CD8-positive, alpha-beta memory T cell (primary cell): Measurements from ENCODE around the gene ID1. TPM values are rescaled to one million over a fixed set of nuclear protein-coding genes. Genes with fewer than 3 reads are reported as not detected.
"Not testable (repeated sequence)": the region's sequence is repeated elsewhere in the genome, so short reads cannot be mapped to it uniquely, and the experiment has no call there.

Experiments used
- CTCF ChIA-PET: fragments of 350-600 bp; sonication (Branson Sonifier 250); formaldehyde crosslinking; loops from one replicate; lab custom pipeline; 2021; ENCODE audit warnings: antibody characterized with exemption; lab: Charles Lee
- POLR2A ChIA-PET: fragments of 350-600 bp; sonication (Branson Sonifier 250); formaldehyde crosslinking; loops from one replicate; lab custom pipeline; 2021; ENCODE audit warnings: antibody characterized with exemption; lab: Charles Lee
- DNase-seq, 5 donors: peaks; one replicate each; pipeline versions ENCODE4 v3.0.0 to v3.0.0-alpha.2; 2020 to 2022; ENCODE audit warnings: mixed read lengths in 1 of 5
- H3K27ac ChIP-seq: one replicate; pipeline ENCODE4 v1.7.0; 2013; ENCODE audit warnings: low read depth, mild to moderate bottlenecking, low read length, moderate library complexity
- H3K27me3 ChIP-seq: 2 replicates; pipeline ENCODE4 v1.7.0; 2013; ENCODE audit warnings: low read length, mild to moderate bottlenecking; ENCODE audit not compliant: insufficient read depth, poor library complexity, severe bottlenecking
- H3K36me3 ChIP-seq: 2 replicates; pipeline ENCODE4 v1.7.0; 2013; ENCODE audit warnings: mild to moderate bottlenecking, low read length, moderate library complexity; ENCODE audit not compliant: insufficient read depth
- H3K4me1 ChIP-seq: 2 replicates; pipeline ENCODE4 v1.7.0; 2013; ENCODE audit warnings: mild to moderate bottlenecking, low read length, moderate library complexity; ENCODE audit not compliant: insufficient read depth
- H3K4me3 ChIP-seq: 2 replicates; pipeline ENCODE4 v1.7.0; 2013; ENCODE audit warnings: mild to moderate bottlenecking, low read length
- H3K9me3 ChIP-seq: 2 replicates; pipeline ENCODE4 v1.7.0; 2013; ENCODE audit warnings: mild to moderate bottlenecking, low read length
- H3K27ac Mint-ChIP-seq, 8 donors: one replicate each; pipeline ENCODE4 v1.8.0; 2020 to 2021; ENCODE audit warnings: mixed read lengths in 8 of 8, mild to moderate bottlenecking in 6 of 8, inconsistent platforms in 3 of 8, moderate library complexity in 3 of 8
- H3K27me3 Mint-ChIP-seq, 2 donors: one replicate each; pipeline ENCODE4 v1.8.0; 2020 to 2021; ENCODE audit warnings: mixed read lengths in 2 of 2, mild to moderate bottlenecking in 1 of 2, moderate library complexity in 1 of 2
- H3K36me3 Mint-ChIP-seq, 3 donors: one replicate each; pipeline ENCODE4 v1.8.0; 2020 to 2021; ENCODE audit warnings: mixed read lengths in 3 of 3, inconsistent platforms in 1 of 3, mild to moderate bottlenecking in 1 of 3
- H3K4me1 Mint-ChIP-seq, 3 donors: one replicate each; pipeline ENCODE4 v1.8.0; 2020 to 2021; ENCODE audit warnings: mixed read lengths in 3 of 3, inconsistent platforms in 1 of 3, mild to moderate bottlenecking in 1 of 3
- H3K4me3 Mint-ChIP-seq, 7 donors: one replicate each; pipeline ENCODE4 v1.8.0; 2020 to 2021; ENCODE audit warnings: mixed read lengths in 7 of 7, mild to moderate bottlenecking in 6 of 7, moderate library complexity in 4 of 7, inconsistent platforms in 2 of 7
- H3K9me3 Mint-ChIP-seq, 5 donors: one replicate each; pipeline ENCODE4 v1.8.0; 2020 to 2022; ENCODE audit warnings: mixed read lengths in 5 of 5, mild to moderate bottlenecking in 3 of 5, moderate library complexity in 2 of 5, inconsistent platforms in 1 of 5
- polyA plus RNA-seq: library from polyadenylated mRNA; unstranded; fragments of 300-500 nt; fragmentation: Illumina TruSeq; gene quantifications from one replicate; pipeline ENCODE4 v1.2.3, GENCODE V29; 2021
- total RNA-seq, 2 experiments: library from RNA; stranded (reverse); gene quantifications; one replicate each; pipeline ENCODE4 v1.2.3, GENCODE V29; 2021

ID1 gene
- total and polyA plus RNA-seq, 3 experiments from 2014 or later: 0.55 to 2.2 (median 0.72) TPM

DNA sequence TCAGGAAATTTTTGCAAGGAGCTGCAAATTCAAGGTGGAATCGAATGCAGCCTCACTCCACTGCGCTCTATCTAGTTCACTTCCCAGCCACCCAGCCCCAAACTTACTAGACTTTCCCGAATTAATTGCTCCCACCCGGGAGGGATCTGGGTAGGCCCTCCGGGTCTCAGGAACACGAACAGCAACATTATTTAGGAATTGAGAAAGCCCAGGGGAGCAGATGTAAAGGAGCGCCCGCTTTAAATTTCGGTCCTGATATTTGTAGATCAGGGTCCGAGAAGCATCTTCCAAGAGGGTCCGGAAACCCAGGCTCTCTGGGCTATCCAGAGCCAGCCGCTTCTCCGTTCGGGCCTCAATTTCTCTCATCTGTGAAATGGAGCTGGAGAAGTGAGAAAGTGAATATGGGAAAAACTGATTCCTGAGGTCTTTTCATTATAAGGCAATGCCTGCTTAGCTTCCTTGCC lies 490 bp upstream of the ID1 start:
- ChIA-PET CTCF (interaction anchor here (1.0 to 23.1 kb wide), 3 partner anchors 8 to 119 kb away, joined by 3 to 887 read pairs (median 47); no protein-coding TSS in a partner anchor), POLR2A (interaction anchor here (1.2 to 2.2 kb wide), 3 partner anchors 8 to 32 kb away, joined by 3 to 15 read pairs (median 3); no protein-coding TSS in a partner anchor)
- no peaks in the 10 kb centered on the region for H3K9me3 ChIP-seq
- H3K27ac Mint-ChIP-seq: peak overlapping the region in 7 of 8 donors; percentile 78 to 95 (median 89)
- peak overlapping the region; percentile 85 to 98 (median 90) for H3K4me3 Mint-ChIP-seq
- H3K27ac ChIP-seq: peak overlapping the region; percentile 71
- peak overlapping the region; percentile 82 for H3K4me3 ChIP-seq
- H3K27me3 ChIP-seq: peaks cover 20% of the 10 kb centered on the region
- DNase-seq: no peak
- no peaks in the 10 kb centered on the region for H3K36me3 ChIP-seq
- H3K9me3 Mint-ChIP-seq: no peaks in the 10 kb centered on the region
- peaks cover 29 to 48% of the 10 kb centered on the region in 2 donors for H3K27me3 Mint-ChIP-seq
- H3K36me3 Mint-ChIP-seq: peaks cover 0 to 3% (median 0%) of the 10 kb centered on the region in 3 donors
- peaks cover 26 to 37% (median 28%) of the 10 kb centered on the region in 3 donors for H3K4me1 Mint-ChIP-seq
- H3K4me1 ChIP-seq: peaks cover 16% of the 10 kb centered on the region

DNA sequence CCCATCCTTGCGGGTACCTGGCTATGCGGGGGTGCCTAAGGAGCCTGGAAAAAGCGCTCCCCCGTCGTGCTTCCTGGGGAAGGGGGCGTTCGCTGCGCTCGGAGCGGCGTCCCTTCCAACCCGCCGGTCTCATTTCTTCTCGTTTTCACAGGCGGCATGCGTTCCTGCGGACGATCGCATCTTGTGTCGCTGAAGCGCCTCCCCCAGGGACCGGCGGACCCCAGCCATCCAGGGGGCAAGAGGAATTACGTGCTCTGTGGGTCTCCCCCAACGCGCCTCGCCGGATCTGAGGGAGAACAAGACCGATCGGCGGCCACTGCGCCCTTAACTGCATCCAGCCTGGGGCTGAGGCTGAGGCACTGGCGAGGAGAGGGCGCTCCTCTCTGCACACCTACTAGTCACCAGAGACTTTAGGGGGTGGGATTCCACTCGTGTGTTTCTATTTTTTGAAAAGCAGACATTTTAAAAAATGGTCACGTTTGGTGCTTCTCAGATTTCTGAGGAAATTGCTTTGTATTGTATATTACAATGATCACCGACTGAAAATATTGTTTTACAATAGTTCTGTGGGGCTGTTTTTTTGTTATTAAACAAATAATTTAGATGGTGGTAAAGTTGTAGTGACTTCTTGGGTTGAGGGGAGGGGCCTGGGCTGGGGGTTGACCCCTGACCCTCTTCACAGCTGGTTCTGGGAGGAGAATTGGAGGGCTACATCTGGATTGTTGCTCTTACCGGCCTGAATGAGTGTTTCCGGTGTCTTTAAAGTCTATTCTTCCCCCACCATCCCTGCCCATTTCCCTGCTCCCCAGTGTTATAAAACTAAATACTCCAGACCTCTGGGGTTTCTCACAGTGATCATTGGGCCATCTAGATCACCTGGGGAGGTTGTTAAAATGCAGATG lies 1.1 kb downstream of the ID1 start:
- Histone ChIP-seq H3K9me3 (no peaks in the 10 kb centered on the region), H3K4me3 (peak overlapping the region; percentile 82), H3K27ac (peak overlapping the region; percentile 73), H3K27me3 (peaks cover 20% of the 10 kb centered on the region), H3K4me1 (peaks cover 16% of the 10 kb centered on the region), H3K36me3 (no peaks in the 10 kb centered on the region)
- Mint-ChIP-seq H3K27me3 (peaks cover 25 to 48% of the 10 kb centered on the region in 2 donors), H3K4me1 (peaks cover 26 to 37% (median 28%) of the 10 kb centered on the region in 3 donors), H3K27ac (peak overlapping the region in 3 of 8 donors; percentile 12 to 78 (median 63)), H3K36me3 (peaks cover 0 to 3% (median 0%) of the 10 kb centered on the region in 3 donors), H3K4me3 (peak overlapping the region; percentile 85 to 98 (median 90)), H3K9me3 (no peaks in the 10 kb centered on the region)
- ChIA-PET CTCF (interaction anchor here (23.1 kb wide), 1 partner anchor 40 kb away, joined by 887 read pairs; no protein-coding TSS in a partner anchor), POLR2A (interaction anchor here (0.6 to 2.2 kb wide), 4 partner anchors 30 to 41 kb away, joined by 3 to 15 read pairs (median 5); no protein-coding TSS in a partner anchor)
- DNase-seq: peak in 1 of 5 donors; percentile 11

DNA sequence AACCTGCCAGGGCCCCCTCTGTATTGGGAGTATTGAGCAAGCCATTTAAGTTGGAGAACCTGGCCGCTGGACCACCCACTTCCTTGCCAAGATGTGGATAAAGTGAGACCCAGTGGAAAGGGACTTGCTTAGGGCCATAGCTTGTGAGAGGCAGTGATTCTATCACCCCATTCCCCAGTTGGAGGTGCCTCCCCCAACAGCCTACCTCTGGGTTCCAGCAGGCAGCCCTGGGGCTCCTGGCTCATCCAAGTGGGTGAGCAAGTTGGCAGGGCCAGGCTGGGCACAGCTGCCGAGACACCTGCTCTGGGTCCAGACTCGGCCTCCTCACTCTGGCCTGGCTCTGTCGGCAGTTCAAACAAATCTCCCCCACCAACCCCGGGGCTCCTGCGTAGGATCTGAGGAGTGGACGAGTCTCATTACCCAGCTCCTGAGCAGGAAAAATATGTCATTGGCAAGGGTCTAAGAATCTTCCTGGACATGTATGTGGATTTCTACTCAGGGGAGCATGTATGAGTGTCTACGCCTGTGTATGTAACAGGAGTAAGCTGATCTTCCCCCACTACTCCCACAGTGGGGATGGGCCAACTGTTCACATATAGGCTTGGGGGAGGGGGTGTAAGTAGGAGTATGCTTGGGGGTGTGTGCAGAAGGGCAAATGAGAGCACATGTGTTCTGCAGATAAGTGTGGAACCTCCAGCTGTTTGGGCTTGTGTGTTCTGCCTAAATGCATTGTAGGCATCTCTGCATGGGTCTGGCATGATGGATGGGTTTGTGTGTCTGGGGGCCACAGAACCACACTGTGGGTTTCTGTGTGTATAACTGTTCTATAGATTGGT lies 1.9 kb downstream of the ID1 start:
- DNase-seq: no peak
- POLR2A ChIA-PET: interaction anchor here (1.0 kb wide), 1 partner anchor 34 kb away, joined by 4 read pairs; no protein-coding TSS in a partner anchor
- H3K4me1 ChIP-seq: peaks cover 16% of the 10 kb centered on the region
- peak overlapping the region; percentile 73 for H3K27ac ChIP-seq
- Mint-ChIP-seq H3K27me3 (peaks cover 25 to 54% of the 10 kb centered on the region in 2 donors), H3K4me1 (peaks cover 26 to 37% (median 28%) of the 10 kb centered on the region in 3 donors), H3K4me3 (peak overlapping the region in 6 of 7 donors; percentile 22 to 93 (median 90)), H3K27ac (no peak overlapping the region), H3K9me3 (no peaks in the 10 kb centered on the region), H3K36me3 (peaks cover 0 to 3% (median 0%) of the 10 kb centered on the region in 3 donors)
- no peaks in the 10 kb centered on the region for H3K36me3 ChIP-seq
- peak overlapping the region; percentile 82 for H3K4me3 ChIP-seq
- no peaks in the 10 kb centered on the region for H3K9me3 ChIP-seq
- peaks cover 20% of the 10 kb centered on the region for H3K27me3 ChIP-seq
- CTCF ChIA-PET: interaction anchor here (23.1 kb wide), 1 partner anchor 41 kb away, joined by 887 read pairs; no protein-coding TSS in a partner anchor

DNA sequence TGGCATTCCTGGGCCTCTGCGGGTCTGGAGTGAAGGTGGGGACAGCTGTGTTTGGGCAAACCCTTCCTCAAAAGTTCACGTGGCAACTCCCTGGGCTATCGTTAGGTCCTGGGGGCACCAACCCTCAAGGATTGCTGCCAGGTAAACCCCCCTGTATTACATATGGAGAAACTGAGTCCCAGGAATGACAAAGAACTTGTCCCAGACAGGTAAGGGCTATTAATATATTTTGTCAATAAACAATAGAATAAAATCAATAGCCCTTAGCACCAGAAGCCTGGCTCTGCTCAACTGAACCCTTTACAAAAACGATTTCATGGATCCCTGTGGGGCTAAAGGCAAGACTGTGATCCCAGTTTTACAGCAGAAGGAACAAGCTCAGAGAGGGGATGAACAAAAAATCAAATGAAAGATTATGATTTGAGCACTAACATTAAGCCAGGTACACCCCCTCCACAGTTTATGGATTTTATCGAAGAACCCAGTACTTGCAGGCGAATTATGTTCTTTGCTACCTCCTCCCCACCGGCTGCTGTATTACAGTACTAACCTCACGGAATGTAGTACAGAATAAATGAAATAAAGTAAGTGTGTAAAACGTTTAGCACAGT lies 2.7 kb downstream of the ID1 start:
- peak overlapping the region; percentile 39 for H3K27ac ChIP-seq
- H3K4me1 Mint-ChIP-seq: peaks cover 22 to 33% (median 24%) of the 10 kb centered on the region in 3 donors
- H3K27me3 Mint-ChIP-seq: peaks cover 21 to 49% of the 10 kb centered on the region in 2 donors
- H3K36me3 ChIP-seq: no peaks in the 10 kb centered on the region
- POLR2A ChIA-PET: interaction anchor here (0.5 kb wide), 1 partner anchor 35 kb away, joined by 3 read pairs; no protein-coding TSS in a partner anchor
- peaks cover 20% of the 10 kb centered on the region for H3K27me3 ChIP-seq
- peaks cover 16% of the 10 kb centered on the region for H3K4me1 ChIP-seq
- peak overlapping the region in 1 of 7 donors; percentile 85 for H3K4me3 Mint-ChIP-seq
- DNase-seq: no peak
- CTCF ChIA-PET: interaction anchor here (23.1 kb wide), 1 partner anchor 42 kb away, joined by 887 read pairs; no protein-coding TSS in a partner anchor
- no peak overlapping the region for H3K27ac Mint-ChIP-seq
- peaks cover 0 to 3% (median 0%) of the 10 kb centered on the region in 3 donors for H3K36me3 Mint-ChIP-seq
- H3K9me3 Mint-ChIP-seq: no peaks in the 10 kb centered on the region
- H3K9me3 ChIP-seq: no peaks in the 10 kb centered on the region
- H3K4me3 ChIP-seq: no peak overlapping the region

DNA sequence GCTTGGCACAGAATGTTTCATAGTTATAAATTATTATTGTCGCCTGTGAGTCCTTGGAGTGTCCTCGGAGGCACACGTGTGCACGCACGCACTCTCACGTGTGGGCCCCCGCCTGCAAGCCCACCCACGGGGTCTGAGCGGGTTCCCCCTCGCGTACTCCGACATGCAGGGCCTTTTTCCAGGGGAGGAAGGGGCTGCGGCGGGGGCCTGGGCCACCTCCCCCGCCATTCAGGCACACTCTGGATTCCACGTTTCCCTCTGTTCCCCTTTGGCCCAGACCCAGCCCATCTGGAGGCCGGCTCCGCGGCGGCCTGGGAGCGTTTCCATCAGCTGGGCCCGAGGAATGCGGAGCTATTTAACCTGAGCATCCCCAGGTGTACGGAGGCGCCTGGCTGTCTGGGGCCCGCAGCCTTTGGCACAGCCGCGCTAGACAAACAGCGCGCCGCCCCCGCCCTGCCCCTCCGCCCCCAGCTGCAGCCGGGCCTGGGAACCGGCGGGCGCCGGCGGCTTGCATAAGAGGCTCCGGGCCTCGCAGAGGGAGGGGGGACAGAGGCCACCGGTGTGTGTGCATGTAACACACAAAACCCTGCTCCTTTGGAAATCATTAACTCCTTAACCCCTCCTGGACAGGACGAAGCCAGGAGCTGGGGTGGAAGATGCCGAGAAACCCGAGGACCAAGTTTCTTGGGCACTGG lies 3.3 kb downstream of the ID1 start:
- H3K27me3 Mint-ChIP-seq: peaks cover 22 to 46% of the 10 kb centered on the region in 2 donors
- no peaks in the 10 kb centered on the region for H3K9me3 ChIP-seq
- DNase-seq: no peak
- CTCF ChIA-PET: interaction anchor here (23.1 kb wide), 1 partner anchor 43 kb away, joined by 887 read pairs; no protein-coding TSS in a partner anchor
- peaks cover 20% of the 10 kb centered on the region for H3K27me3 ChIP-seq
- POLR2A ChIA-PET: interaction anchor here (0.5 kb wide), 1 partner anchor 35 kb away, joined by 3 read pairs; no protein-coding TSS in a partner anchor
- H3K4me3 Mint-ChIP-seq: peak overlapping the region in 1 of 7 donors; percentile 41
- no peak overlapping the region for H3K27ac Mint-ChIP-seq
- peaks cover 0 to 3% (median 0%) of the 10 kb centered on the region in 3 donors for H3K36me3 Mint-ChIP-seq
- H3K4me3 ChIP-seq: no peak overlapping the region
- H3K4me1 ChIP-seq: peaks cover 16% of the 10 kb centered on the region
- H3K4me1 Mint-ChIP-seq: peaks cover 19 to 32% (median 20%) of the 10 kb centered on the region in 3 donors
- H3K27ac ChIP-seq: peak overlapping the region; percentile 39
- no peaks in the 10 kb centered on the region for H3K9me3 Mint-ChIP-seq
- H3K36me3 ChIP-seq: no peaks in the 10 kb centered on the region

DNA sequence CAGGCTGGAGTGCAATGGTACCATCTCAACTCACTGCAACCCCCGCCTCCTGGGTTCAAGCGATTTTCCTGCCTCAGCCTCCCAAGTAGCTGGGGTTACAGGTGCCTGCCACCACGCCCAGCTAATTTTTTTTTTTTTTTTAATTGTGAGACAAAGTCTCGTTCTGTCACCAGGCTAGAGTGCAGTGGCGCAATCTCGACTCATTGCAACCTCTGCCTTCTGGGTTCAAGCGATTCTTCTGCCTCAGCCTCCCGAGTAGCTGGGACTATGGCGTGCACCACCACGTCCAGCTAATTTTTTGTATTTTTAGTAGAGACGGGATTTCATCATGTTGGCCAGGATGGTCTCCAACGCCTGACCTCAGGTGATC lies 7.2 kb downstream of the ID1 start:
- not testable (repeated sequence) for H3K4me3 ChIP-seq, H3K27ac ChIP-seq, H3K36me3 ChIP-seq, H3K9me3 Mint-ChIP-seq, H3K4me3 Mint-ChIP-seq, H3K9me3 ChIP-seq, H3K36me3 Mint-ChIP-seq, H3K27me3 ChIP-seq, H3K4me1 ChIP-seq, H3K27ac Mint-ChIP-seq, DNase-seq, H3K4me1 Mint-ChIP-seq
- ChIA-PET CTCF (interaction anchor here (0.7 to 23.1 kb wide), 37 partner anchors 8 to 199 kb away, joined by 3 to 887 read pairs (median 5); partner anchors contain the start of genes HM13 and ID1), POLR2A (interaction anchor here (1.2 to 1.5 kb wide), 4 partner anchors 39 to 112 kb away, joined by 5 to 15 read pairs (median 6); no protein-coding TSS in a partner anchor)
- peaks cover 13 to 26% of the 10 kb centered on the region in 2 donors for H3K27me3 Mint-ChIP-seq
